Panc1 (cell line): ENCODE measurements around the gene ZNF334.

Experiments
- CTCF ChIP-seq: fragments of 450-650 bp; IDR thresholded peaks from 2 replicates; pipeline ENCODE4 v1.5.1; 2017; ENCODE audit warnings: mild to moderate bottlenecking
- POLR2AphosphoS5 ChIP-seq: IDR thresholded peaks from 2 replicates; pipeline ENCODE4 v1.6.1; 2012; ENCODE audit warnings: mild to moderate bottlenecking, low read depth, low read length, moderate library complexity
- SIN3A ChIP-seq: IDR thresholded peaks from 2 replicates; pipeline ENCODE4 v1.6.1; 2012; ENCODE audit warnings: low read depth, mild to moderate bottlenecking, low read length, moderate library complexity, borderline replicate concordance; ENCODE audit not compliant: insufficient read depth

GRCh38 chr20:46519471-46520068 lies 6.2 kb upstream of the ZNF334 start:
- TF ChIP-seq POLR2AphosphoS5 (no peak), SIN3A (no peak), CTCF (no peak)
